Natural killer cell (primary cell): ENCODE data around the gene CYREN. TPM values are rescaled to one million over a fixed set of nuclear protein-coding genes. Genes with fewer than 3 reads are reported as not detected.

Experiments used
- ATAC-seq, 3 donors: fragments of 150-1000 bp in 2 of 3; fragments of 200-7000 bp in 1 of 3; cut with Tn5 transposase; 1 replicate in 1 of 3; 2 replicates in 2 of 3; pipeline ENCODE4 v1.10.0; 2021; ENCODE audit warnings: mild to moderate bottlenecking in 2 of 3, moderate library complexity in 2 of 3
- DNase-seq, 2 donors: peaks; one replicate each; pipeline versions ENCODE4 v3.0.0 to v3.0.0-alpha.2; 2013 to 2021; ENCODE audit warnings: mixed read lengths in 1 of 2
- H3K27ac ChIP-seq: one replicate; pipeline ENCODE4 v1.5.1; 2013; ENCODE audit warnings: mild to moderate bottlenecking, low read length
- H3K27me3 ChIP-seq: one replicate; pipeline ENCODE4 v1.6.1; 2013; ENCODE audit warnings: low read length; ENCODE audit not compliant: control insufficient read depth, insufficient read depth
- H3K36me3 ChIP-seq: one replicate; pipeline ENCODE4 v1.6.1; 2013; ENCODE audit warnings: low read length; ENCODE audit not compliant: control insufficient read depth, insufficient read depth
- H3K4me1 ChIP-seq: one replicate; pipeline ENCODE4 v1.6.1; 2013; ENCODE audit warnings: low read length; ENCODE audit not compliant: control insufficient read depth, insufficient read depth
- H3K4me3 ChIP-seq: one replicate; pipeline ENCODE4 v1.5.1; 2013; ENCODE audit warnings: low read length
- H3K9me3 ChIP-seq: one replicate; pipeline ENCODE4 v1.6.1; 2013; ENCODE audit warnings: low read length; ENCODE audit not compliant: control insufficient read depth, insufficient read depth
- H3K27ac Mint-ChIP-seq, 2 donors: one replicate each; pipeline ENCODE4 v1.8.0; 2022; ENCODE audit warnings: mild to moderate bottlenecking in 2 of 2, mixed read lengths in 2 of 2, moderate library complexity in 1 of 2
- H3K27me3 Mint-ChIP-seq, 2 donors: one replicate each; pipeline ENCODE4 v1.8.0; 2022; ENCODE audit warnings: low read depth in 2 of 2, mixed read lengths in 2 of 2
- H3K36me3 Mint-ChIP-seq: one replicate; pipeline ENCODE4 v1.8.0; 2022; ENCODE audit warnings: mixed read lengths
- H3K4me1 Mint-ChIP-seq, 2 donors: one replicate each; pipeline ENCODE4 v1.8.0; 2022; ENCODE audit warnings: mixed read lengths in 2 of 2
- H3K4me3 Mint-ChIP-seq: one replicate; pipeline ENCODE4 v1.8.0; 2022; ENCODE audit warnings: mild to moderate bottlenecking, moderate library complexity, mixed read lengths
- H3K9me3 Mint-ChIP-seq, 2 donors: one replicate each; pipeline ENCODE4 v1.8.0; 2022; ENCODE audit warnings: mixed read lengths in 2 of 2
- WGBS: methylation state at CpG from one replicate; pipeline ENCODE4 v1.1.7; 2013; ENCODE audit warnings: missing lambda C conversion rate; ENCODE audit not compliant: insufficient coverage; 5-methylcytosine and 5-hydroxymethylcytosine counted together
- intact Hi-C: fragments of 100-400 bp; cut with micrococcal nuclease; formaldehyde crosslinking; loops from one replicate; pipeline ENCODE4 v1.14.2; 2022
- total RNA-seq, 4 donors: library from RNA; stranded (reverse); fragments of 120-200 nt in 1 of 4; gene quantifications; one replicate each; pipeline versions ENCODE4 v1.2.3 to v1.2.4, GENCODE V29; 2013 to 2022
- TF ChIP-seq, protein P1 (sequence below): fragments of 200-600 bp; IDR thresholded peaks from one replicate; pipeline ENCODE4 v1.8.0; 2022; ENCODE audit warnings: antibody characterized with exemption

The CYREN gene
- total RNA-seq, 3 donors from 2014 or later (not counting 1 experiment from before 2014, with no cell fraction given): 26.1 to 33.9 (median 33.8) TPM

DNA sequence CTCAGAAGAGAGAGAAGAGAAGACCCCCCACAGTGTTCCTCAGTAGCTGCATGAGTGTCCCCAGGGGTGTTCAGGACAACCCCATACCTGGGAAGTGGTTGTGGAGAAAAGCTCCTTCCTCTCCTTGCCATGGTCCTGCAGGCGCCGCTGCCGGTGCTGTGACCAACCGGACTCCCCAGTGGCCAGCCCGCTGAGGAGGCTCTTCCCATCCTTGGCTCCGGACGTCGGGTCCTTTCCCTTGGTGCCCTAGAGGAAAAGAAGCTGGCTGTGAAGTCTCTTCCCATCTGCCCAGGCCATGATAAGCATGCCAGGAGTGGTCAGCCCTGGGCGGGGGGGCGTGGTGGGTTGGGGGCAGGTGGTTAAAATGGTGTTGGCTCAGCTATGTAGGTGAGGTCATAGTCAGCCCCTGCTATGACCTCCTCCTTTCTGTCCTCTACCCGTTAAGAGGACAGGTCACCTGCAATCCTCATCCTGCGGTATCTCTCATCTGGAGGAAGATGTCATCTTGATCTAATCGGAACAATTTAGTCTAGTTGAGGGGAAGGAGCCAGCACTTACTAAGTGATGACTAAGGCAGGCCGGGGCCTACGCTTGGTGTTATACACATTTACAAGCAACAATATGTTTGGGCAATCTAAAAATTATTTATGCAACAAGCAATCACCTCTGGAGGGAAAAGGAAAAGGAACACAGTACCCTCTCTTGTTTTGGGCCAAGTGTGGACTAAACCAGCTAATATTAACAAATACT is 27.6 kb upstream of the CYREN start:
- Histone ChIP-seq H3K36me3 (peaks cover 67% of the 10 kb centered on the region), H3K4me3 (no peak overlapping the region), H3K4me1 (no peaks in the 10 kb centered on the region), H3K9me3 (no peaks in the 10 kb centered on the region), H3K27me3 (no peaks in the 10 kb centered on the region), H3K27ac (no peak overlapping the region)
- TF ChIP-seq, protein P1, sequence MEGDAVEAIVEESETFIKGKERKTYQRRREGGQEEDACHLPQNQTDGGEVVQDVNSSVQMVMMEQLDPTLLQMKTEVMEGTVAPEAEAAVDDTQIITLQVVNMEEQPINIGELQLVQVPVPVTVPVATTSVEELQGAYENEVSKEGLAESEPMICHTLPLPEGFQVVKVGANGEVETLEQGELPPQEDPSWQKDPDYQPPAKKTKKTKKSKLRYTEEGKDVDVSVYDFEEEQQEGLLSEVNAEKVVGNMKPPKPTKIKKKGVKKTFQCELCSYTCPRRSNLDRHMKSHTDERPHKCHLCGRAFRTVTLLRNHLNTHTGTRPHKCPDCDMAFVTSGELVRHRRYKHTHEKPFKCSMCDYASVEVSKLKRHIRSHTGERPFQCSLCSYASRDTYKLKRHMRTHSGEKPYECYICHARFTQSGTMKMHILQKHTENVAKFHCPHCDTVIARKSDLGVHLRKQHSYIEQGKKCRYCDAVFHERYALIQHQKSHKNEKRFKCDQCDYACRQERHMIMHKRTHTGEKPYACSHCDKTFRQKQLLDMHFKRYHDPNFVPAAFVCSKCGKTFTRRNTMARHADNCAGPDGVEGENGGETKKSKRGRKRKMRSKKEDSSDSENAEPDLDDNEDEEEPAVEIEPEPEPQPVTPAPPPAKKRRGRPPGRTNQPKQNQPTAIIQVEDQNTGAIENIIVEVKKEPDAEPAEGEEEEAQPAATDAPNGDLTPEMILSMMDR: no peak
- no peak overlapping the region for H3K4me3 Mint-ChIP-seq
- 96% methylated on average over 14 of the region's 15 CpGs for WGBS
- no peak overlapping the region for H3K27ac Mint-ChIP-seq
- no peaks in the 10 kb centered on the region for H3K4me1 Mint-ChIP-seq
- DNase-seq (no peak), ATAC-seq (no peak)
- no peaks in the 10 kb centered on the region for H3K27me3 Mint-ChIP-seq
- no peaks in the 10 kb centered on the region for H3K9me3 Mint-ChIP-seq
- peaks cover 8% of the 10 kb centered on the region for H3K36me3 Mint-ChIP-seq
- intact Hi-C loops: no loop called here

DNA sequence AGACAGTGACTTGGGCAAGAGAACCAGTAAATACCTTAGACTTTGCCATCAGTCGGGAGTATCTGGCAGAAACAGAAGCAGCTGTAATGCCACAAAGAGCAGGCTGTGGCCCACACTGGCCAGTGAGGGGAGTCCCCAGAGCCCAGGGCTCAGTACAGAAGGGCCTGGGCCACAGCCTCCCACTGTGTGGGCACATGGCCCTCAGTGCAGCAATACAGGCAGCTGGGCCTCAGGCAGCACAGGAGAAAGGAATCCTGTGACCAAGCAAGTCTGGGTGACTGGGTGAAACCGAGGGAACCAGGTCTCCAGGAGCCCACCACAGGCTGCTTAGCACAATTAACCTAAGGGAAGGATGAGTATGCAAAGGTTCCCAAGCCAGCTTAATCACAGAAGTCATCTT is 26.8 kb upstream of the CYREN start:
- no peaks in the 10 kb centered on the region for H3K4me1 ChIP-seq
- Mint-ChIP-seq H3K27me3 (no peaks in the 10 kb centered on the region), H3K4me1 (no peaks in the 10 kb centered on the region), H3K4me3 (no peak overlapping the region), H3K36me3 (peaks cover 13% of the 10 kb centered on the region), H3K9me3 (no peaks in the 10 kb centered on the region), H3K27ac (no peak overlapping the region)
- 90% methylated on average over 2 of the region's 2 CpGs for WGBS
- no peak overlapping the region for H3K4me3 ChIP-seq
- H3K27ac ChIP-seq: no peak overlapping the region
- H3K27me3 ChIP-seq: no peaks in the 10 kb centered on the region
- no peaks in the 10 kb centered on the region for H3K9me3 ChIP-seq
- no peak for DNase-seq
- H3K36me3 ChIP-seq: peaks cover 69% of the 10 kb centered on the region
- no peak for ATAC-seq
- TF ChIP-seq, protein P1: no peak
- intact Hi-C loops: no loop called here

DNA sequence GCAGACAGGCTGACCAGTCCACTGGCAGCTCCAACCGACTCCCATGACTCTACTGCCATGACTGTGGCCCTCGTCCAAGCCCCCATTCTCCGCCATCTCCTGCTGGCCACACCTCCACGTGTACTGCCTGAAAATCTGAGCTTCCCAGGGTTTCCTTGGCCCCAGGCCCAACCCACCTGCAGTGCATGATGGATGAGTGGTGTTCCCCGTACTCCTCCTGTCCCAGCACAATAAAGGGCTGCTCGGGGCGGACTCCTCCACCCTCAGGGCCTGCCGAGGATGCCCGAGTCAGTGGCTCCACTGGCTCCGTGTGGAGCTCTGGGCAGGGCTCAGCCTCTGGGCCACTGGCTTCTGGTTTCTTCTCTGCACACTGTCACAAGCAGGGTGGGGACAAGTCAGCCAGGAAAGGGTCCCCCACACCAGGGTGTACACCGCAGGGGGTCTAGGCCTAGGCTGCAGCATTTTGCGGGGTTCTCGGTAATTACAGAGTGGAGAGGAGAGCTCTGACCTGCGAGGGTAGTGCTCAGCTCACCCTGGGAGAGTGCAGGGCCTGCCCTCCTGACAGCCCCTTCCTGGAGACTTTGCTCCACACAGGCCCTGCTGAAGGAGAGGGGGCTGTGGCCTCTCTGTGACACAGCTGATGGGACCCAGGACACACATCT is 25.6 kb upstream of the CYREN start:
- Mint-ChIP-seq H3K9me3 (no peaks in the 10 kb centered on the region), H3K27me3 (no peaks in the 10 kb centered on the region), H3K36me3 (peaks cover 13% of the 10 kb centered on the region), H3K4me1 (no peaks in the 10 kb centered on the region), H3K27ac (no peak overlapping the region), H3K4me3 (no peak overlapping the region)
- Histone ChIP-seq H3K4me1 (no peaks in the 10 kb centered on the region), H3K4me3 (no peak overlapping the region), H3K27me3 (no peaks in the 10 kb centered on the region), H3K9me3 (no peaks in the 10 kb centered on the region), H3K27ac (no peak overlapping the region), H3K36me3 (peaks cover 66% of the 10 kb centered on the region)
- intact Hi-C loops: no loop called here
- DNase-seq (no peak), ATAC-seq (no peak)
- WGBS: 96% methylated on average over 14 of the region's 14 CpGs
- TF ChIP-seq, protein P1: no peak
